ENCODE results near the gene LIN7C. TPM values are rescaled to one million over a fixed set of nuclear protein-coding genes. Genes with fewer than 3 reads are reported as not detected.
A peak's percentile ranks its signal among the peaks of the same experiment; 100 is the strongest.

Gene LIN7C
- total and polyA plus RNA-seq, 9 of the 15 experiments (the other 6 are each of a cell fraction or from before 2014, with no cell fraction given) = 10.8 to 52.7 (median 21.5) TPM

DNA sequence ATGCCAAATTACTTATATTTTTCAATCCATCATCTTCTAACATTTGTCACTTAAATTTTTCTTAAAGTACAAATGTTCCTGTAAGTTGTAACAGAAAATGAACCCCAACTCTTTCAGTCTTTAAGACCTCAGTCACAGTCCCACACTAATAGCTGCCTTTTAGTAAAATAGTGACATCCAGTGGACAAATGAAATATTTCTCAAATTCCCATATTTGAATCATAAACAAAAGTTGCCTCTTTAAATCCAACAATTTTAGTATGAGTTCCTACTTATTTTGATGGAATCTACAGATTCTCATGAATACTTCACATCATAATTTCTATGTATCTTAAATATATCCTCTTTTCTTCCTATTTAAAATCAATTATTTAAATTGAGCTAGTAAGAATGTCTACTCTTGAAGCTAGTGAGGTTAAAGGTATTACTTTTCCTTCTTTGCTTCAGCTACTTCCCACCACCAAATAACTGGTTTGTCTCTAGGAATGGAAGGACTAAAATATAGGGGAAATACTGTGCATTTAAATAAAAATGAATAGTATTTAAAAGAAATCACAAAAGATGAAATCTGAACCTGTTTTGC, 9.2 kb downstream of the LIN7C start (continued):
- 0 out of 2 replicates have a peak, but pooled peaks have one; percentile 23 for TF ChIP-seq DEAF1 (CRISPR knock-in tag; IDR thresholded peaks at IDR 0.05)
- TF ChIP-seq, protein P1, sequence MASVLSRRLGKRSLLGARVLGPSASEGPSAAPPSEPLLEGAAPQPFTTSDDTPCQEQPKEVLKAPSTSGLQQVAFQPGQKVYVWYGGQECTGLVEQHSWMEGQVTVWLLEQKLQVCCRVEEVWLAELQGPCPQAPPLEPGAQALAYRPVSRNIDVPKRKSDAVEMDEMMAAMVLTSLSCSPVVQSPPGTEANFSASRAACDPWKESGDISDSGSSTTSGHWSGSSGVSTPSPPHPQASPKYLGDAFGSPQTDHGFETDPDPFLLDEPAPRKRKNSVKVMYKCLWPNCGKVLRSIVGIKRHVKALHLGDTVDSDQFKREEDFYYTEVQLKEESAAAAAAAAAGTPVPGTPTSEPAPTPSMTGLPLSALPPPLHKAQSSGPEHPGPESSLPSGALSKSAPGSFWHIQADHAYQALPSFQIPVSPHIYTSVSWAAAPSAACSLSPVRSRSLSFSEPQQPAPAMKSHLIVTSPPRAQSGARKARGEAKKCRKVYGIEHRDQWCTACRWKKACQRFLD (CRISPR knock-in tag; IDR thresholded peaks at IDR 0.05) = no peak
- TF ChIP-seq, protein P2, sequence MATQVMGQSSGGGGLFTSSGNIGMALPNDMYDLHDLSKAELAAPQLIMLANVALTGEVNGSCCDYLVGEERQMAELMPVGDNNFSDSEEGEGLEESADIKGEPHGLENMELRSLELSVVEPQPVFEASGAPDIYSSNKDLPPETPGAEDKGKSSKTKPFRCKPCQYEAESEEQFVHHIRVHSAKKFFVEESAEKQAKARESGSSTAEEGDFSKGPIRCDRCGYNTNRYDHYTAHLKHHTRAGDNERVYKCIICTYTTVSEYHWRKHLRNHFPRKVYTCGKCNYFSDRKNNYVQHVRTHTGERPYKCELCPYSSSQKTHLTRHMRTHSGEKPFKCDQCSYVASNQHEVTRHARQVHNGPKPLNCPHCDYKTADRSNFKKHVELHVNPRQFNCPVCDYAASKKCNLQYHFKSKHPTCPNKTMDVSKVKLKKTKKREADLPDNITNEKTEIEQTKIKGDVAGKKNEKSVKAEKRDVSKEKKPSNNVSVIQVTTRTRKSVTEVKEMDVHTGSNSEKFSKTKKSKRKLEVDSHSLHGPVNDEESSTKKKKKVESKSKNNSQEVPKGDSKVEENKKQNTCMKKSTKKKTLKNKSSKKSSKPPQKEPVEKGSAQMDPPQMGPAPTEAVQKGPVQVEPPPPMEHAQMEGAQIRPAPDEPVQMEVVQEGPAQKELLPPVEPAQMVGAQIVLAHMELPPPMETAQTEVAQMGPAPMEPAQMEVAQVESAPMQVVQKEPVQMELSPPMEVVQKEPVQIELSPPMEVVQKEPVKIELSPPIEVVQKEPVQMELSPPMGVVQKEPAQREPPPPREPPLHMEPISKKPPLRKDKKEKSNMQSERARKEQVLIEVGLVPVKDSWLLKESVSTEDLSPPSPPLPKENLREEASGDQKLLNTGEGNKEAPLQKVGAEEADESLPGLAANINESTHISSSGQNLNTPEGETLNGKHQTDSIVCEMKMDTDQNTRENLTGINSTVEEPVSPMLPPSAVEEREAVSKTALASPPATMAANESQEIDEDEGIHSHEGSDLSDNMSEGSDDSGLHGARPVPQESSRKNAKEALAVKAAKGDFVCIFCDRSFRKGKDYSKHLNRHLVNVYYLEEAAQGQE (IDR thresholded peaks at IDR 0.05; ENCODE audit: borderline replicate concordance) = peak; percentile 8; the same call in 1 of the 2 replicates
- TF ChIP-seq, protein P2 (CRISPR knock-in tag; IDR thresholded peaks at IDR 0.05; ENCODE audit: low read depth) = no peak
